ENCODE data around the gene RMI2. TPM values are rescaled to one million over a fixed set of nuclear protein-coding genes. Genes with fewer than 3 reads are reported as not detected.

The RMI2 gene
- polyA plus RNA-seq, 2 of the 4 experiments (the other 2 are of a cell fraction): 24.2 to 26.9 TPM

GRCh38 chr16:11347831-11348230 lies 2.6 kb downstream of the RMI2 start:
- ChIA-PET POLR2A (interaction anchor here (0.9 kb wide), 1 partner anchor 92 kb away, joined by 3 read pairs; no protein-coding TSS in a partner anchor), CTCF (interaction anchor here (0.9 to 3.0 kb wide), 6 partner anchors 9 to 377 kb away, joined by 3 to 14 read pairs (median 4); no protein-coding TSS in a partner anchor)
- H3K9me3 ChIP-seq: no peaks in the 10 kb centered on the region
- FAIRE-seq (no peak), DNase-seq (ENCODE audit: low read depth in 1 of 2, low spot score in 1 of 2) (no peak), ATAC-seq (no peak)
- H3K4me3 ChIP-seq: no peak overlapping the region
- no peak overlapping the region for H3K4me2 ChIP-seq
- H3K4me1 ChIP-seq: peaks cover 10% of the 10 kb centered on the region
- 89% methylated on average over 7 of the region's 7 CpGs for WGBS (ENCODE audit: missing lambda C conversion rate)
- H3K27ac ChIP-seq: no peak overlapping the region
- TF ChIP-seq NR3C1 (IDR thresholded peaks at IDR 0.05): no peak
- no peak for TF ChIP-seq SREBF2 (IDR thresholded peaks at IDR 0.05)
- no peak for TF ChIP-seq EHMT2 (IDR thresholded peaks at IDR 0.05; ENCODE audit: low read depth)
- TF ChIP-seq ZFP36 (IDR thresholded peaks at IDR 0.05; ENCODE audit: borderline replicate concordance, partially characterized antibody): no peak
- no peak for TF ChIP-seq E2F6 (IDR thresholded peaks at IDR 0.05; ENCODE audit: borderline replicate concordance, low read depth)
- TF ChIP-seq, protein P1, sequence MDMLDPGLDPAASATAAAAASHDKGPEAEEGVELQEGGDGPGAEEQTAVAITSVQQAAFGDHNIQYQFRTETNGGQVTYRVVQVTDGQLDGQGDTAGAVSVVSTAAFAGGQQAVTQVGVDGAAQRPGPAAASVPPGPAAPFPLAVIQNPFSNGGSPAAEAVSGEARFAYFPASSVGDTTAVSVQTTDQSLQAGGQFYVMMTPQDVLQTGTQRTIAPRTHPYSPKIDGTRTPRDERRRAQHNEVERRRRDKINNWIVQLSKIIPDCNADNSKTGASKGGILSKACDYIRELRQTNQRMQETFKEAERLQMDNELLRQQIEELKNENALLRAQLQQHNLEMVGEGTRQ (IDR thresholded peaks at IDR 0.05): no peak
- TF ChIP-seq CHD4 (IDR thresholded peaks at IDR 0.05; ENCODE audit: borderline replicate concordance): no peak
- no peak for TF ChIP-seq KDM1A (IDR thresholded peaks at IDR 0.05; ENCODE audit: low read depth)
- TF ChIP-seq PBX3 (IDR thresholded peaks at IDR 0.05): no peak
- TF ChIP-seq MYC (IDR thresholded peaks at IDR 0.05; ENCODE audit: borderline replicate concordance, low read length): no peak
- TF ChIP-seq HOXB13 (CRISPR knock-in tag; IDR thresholded peaks at IDR 0.05; ENCODE audit: low read depth): no peak

DNA sequence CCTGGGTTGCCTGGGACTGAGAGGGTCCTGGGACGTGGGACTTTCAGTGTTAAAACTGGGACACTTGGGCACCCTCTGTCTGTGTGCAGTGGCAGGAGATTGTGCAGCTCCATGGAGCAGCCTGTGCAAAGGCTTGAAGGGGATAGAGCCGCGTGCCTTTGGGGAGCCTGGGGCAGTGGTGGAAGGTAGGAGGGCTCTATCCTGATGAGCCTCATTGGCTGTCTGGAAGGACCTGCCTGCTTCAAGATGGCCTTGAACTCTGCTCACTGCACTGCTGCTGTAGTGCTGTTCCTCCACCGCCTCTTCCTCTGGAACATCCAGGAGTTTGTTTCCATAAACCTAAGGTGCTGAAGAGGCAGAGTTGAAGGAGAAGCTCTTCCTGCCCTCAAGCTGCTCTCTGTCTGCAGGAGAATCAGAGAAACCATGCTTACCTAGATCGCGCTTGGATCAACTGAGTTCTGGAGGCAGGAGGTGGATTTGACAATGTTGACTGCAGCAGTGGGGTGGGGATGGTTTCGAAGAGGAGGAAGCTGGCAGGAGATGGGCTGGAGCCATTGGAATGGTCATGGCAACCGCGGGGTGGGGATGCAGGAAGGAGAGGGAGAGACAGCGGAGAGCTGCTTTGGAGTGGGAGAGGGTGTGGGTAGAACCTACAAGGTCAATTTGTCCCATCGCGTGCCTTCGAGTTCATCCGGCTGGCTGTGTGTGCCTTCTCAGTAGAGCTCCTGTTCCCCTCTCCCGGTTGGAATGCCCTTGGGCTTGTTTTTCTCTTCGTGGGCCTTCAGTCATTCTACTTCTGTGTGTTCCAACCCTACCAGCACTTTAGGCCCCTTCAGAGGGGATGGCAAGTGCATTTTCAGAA lies 3.7 kb downstream of the RMI2 start:
- DNase-seq (ENCODE audit: low read depth in 1 of 2, low spot score in 1 of 2): no peak
- no peak for FAIRE-seq
- POLR2A ChIA-PET: no interaction called here
- TF ChIP-seq, protein P1 (IDR thresholded peaks at IDR 0.05): no peak
- TF ChIP-seq MAFK (IDR thresholded peaks at IDR 0.05; ENCODE audit: partially characterized antibody): no peak
- no peak for TF ChIP-seq JUN (IDR thresholded peaks at IDR 0.05)
- no peak for TF ChIP-seq CBX8 (IDR thresholded peaks at IDR 0.05)
- TF ChIP-seq, protein P2, sequence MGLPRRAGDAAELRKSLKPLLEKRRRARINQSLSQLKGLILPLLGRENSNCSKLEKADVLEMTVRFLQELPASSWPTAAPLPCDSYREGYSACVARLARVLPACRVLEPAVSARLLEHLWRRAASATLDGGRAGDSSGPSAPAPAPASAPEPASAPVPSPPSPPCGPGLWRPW (IDR thresholded peaks at IDR 0.05): no peak
- no peak for TF ChIP-seq RNF2 (IDR thresholded peaks at IDR 0.05; ENCODE audit: borderline replicate concordance, low read depth)
- TF ChIP-seq EHF (CRISPR knock-in tag; IDR thresholded peaks at IDR 0.05): no peak
- TF ChIP-seq PHF8 (IDR thresholded peaks at IDR 0.05; ENCODE audit: borderline replicate concordance, low read depth): no peak
- no peak for TF ChIP-seq NPAS2 (CRISPR knock-in tag; IDR thresholded peaks at IDR 0.05; ENCODE audit: borderline replicate concordance)
- no peak for TF ChIP-seq JUNB (IDR thresholded peaks at IDR 0.05)
- no peak for TF ChIP-seq HOXB5 (CRISPR knock-in tag; IDR thresholded peaks at IDR 0.05)
- TF ChIP-seq POLR2A (IDR thresholded peaks at IDR 0.05; ENCODE audit: low read length): no peak
- no peak for TF ChIP-seq BCL3 (IDR thresholded peaks at IDR 0.05)
- TF ChIP-seq FOSB (CRISPR knock-in tag; IDR thresholded peaks at IDR 0.05): no peak
- no peak for TF ChIP-seq ZFP36 (IDR thresholded peaks at IDR 0.05; ENCODE audit: borderline replicate concordance, partially characterized antibody)
- no peak for TF ChIP-seq E2F6 (IDR thresholded peaks at IDR 0.05; ENCODE audit: borderline replicate concordance, low read depth)
- no peak for TF ChIP-seq POLR2AphosphoS2 (conservative IDR thresholded peaks at IDR 0.05; ENCODE audit: low read length)
- no peak for TF ChIP-seq CEBPB (IDR thresholded peaks at IDR 0.05)
- no peak for TF ChIP-seq KDM5A (IDR thresholded peaks at IDR 0.05)
- no peak for TF ChIP-seq RFX5 (IDR thresholded peaks at IDR 0.05)
- H3K9me3 ChIP-seq: no peaks in the 10 kb centered on the region
- peaks cover 10% of the 10 kb centered on the region for H3K4me1 ChIP-seq
- no peak overlapping the region for H3K4me2 ChIP-seq
- CTCF ChIA-PET: interaction anchor here (0.7 to 3.0 kb wide), 4 partner anchors 8 to 385 kb away, joined by 4 to 14 read pairs (median 5); no protein-coding TSS in a partner anchor
- H3K27ac ChIP-seq: no peak overlapping the region
- H3K4me3 ChIP-seq: no peak overlapping the region
- no peak for ATAC-seq
- 92% methylated on average over 16 of the region's 16 CpGs for WGBS (ENCODE audit: missing lambda C conversion rate)
